Thyroid gland (tissue), 4 donors: ENCODE results near the gene PIGW.

ENCODE experiments used
- CTCF ChIP-seq, 6 experiments: fragments of 200-600 bp in 3 of 6; fragments of 450-650 bp in 3 of 6; sonication (generic) in 3 of 6; IDR thresholded peaks; one replicate each; pipeline ENCODE4 v1.5.1; 2016 to 2019; ENCODE audit warnings: antibody characterized with exemption in 6 of 6, mild to moderate bottlenecking in 2 of 6, inconsistent platforms in 1 of 6, moderate library complexity in 1 of 6
- POLR2A ChIP-seq, 2 donors: fragments of 450-650 bp; IDR thresholded peaks; one replicate each; pipeline ENCODE4 v1.6.1; 2017; ENCODE audit warnings: antibody characterized with exemption in 2 of 2, mild to moderate bottlenecking in 2 of 2, moderate library complexity in 1 of 2

DNA sequence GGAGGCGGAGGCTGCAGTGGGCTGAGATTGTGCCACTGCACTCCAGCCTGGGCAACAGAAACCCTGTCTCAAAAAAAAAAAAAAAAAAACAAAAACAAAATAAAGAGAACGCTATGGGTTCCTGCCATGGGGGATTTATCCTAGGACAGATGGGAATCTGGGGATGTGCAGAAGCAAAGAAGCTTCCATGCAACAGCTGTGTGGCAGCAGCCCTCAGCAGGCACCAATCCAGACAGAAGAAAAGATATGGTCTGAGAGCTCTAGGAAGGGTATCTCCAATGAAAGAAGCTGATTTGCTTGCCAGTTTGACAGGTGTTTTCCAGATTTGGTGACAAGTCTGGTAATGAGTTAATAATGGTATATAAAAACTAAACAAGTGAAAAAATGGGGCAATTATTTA lies 11.7 kb upstream of the PIGW start:
- TF ChIP-seq CTCF (IDR thresholded peaks at IDR 0.05) = no peak
- no peak for TF ChIP-seq POLR2A (IDR thresholded peaks at IDR 0.05)
